Measurements from ENCODE around the gene GNAQ.

- TF ChIP-seq CTCF (IDR thresholded peaks at IDR 0.05) (no peak), ZFX (IDR thresholded peaks at IDR 0.05; ENCODE audit: borderline replicate concordance) (no peak)
These were observed 324.1 kb downstream of the GNAQ start for GRCh38 chr9:77707383-77708063.

Measured in 22Rv1 (cell line).